Measurements from ENCODE around the gene ZBTB7C. TPM values are rescaled to one million over a fixed set of nuclear protein-coding genes. Genes with fewer than 3 reads are reported as not detected.

The ZBTB7C gene
- total and polyA plus RNA-seq, 2 donors: 4.6 to 8.6 TPM

DNA sequence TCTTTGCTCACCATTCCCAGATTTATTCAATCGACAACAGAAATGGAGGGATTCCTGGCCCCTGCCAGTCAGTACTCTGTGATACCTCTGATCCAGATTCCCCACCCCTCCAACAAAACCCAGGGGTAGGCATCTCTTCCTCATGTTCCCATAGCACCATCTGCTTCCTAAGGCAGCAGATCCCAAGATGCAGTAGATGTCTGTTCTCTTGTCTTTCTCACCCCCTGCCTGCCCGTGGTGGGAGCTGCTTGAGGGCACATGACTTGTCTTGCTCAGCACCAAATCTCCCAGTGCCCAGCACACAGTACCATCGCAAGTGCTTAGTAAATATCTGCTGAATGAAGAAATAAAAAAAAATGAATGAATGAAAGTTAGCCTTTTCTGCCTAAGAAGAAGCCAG is 98.2 kb downstream of the ZBTB7C start:
- H3K4me1 ChIP-seq (ENCODE audit: insufficient read depth): no peaks in the 10 kb centered on the region
- 79% methylated on average over 3 of the region's 3 CpGs for WGBS
- no peak overlapping the region for H3K27ac ChIP-seq (ENCODE audit: low read depth)
- no peaks in the 10 kb centered on the region for H3K36me3 ChIP-seq (ENCODE audit: insufficient read depth)
- no peak for DNase-seq (ENCODE audit: extremely low spot score)
- no peak overlapping the region for H3K4me3 ChIP-seq (ENCODE audit: low read depth, low read length)

DNA sequence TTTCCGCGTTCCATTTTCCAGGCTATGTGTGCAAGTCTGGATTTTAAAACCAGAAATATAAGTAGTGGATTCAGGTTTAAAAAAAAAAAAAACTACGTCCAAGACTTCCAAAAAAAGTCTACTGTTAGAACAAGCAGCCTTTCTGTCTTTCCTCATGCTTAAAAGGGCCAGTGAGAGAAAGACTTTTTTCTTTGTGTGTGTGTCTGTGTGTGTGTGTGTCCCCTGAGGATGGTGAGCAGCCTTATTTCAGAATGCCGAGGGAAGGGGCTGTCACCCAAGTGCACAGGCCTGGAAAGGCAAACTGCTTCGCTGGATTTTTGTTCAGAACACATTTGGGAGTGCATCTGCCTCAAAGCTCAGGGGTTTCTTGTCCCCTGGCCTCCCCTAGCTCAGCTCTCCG is 98.8 kb downstream of the ZBTB7C start:
- Histone ChIP-seq H3K36me3 (ENCODE audit: insufficient read depth) (no peaks in the 10 kb centered on the region), H3K27ac (ENCODE audit: low read depth) (no peak overlapping the region), H3K4me3 (ENCODE audit: low read depth, low read length) (no peak overlapping the region), H3K4me1 (ENCODE audit: insufficient read depth) (no peaks in the 10 kb centered on the region)
- WGBS: 79% methylated on average over 6 of the region's 6 CpGs
- DNase-seq (ENCODE audit: extremely low spot score): no peak

DNA sequence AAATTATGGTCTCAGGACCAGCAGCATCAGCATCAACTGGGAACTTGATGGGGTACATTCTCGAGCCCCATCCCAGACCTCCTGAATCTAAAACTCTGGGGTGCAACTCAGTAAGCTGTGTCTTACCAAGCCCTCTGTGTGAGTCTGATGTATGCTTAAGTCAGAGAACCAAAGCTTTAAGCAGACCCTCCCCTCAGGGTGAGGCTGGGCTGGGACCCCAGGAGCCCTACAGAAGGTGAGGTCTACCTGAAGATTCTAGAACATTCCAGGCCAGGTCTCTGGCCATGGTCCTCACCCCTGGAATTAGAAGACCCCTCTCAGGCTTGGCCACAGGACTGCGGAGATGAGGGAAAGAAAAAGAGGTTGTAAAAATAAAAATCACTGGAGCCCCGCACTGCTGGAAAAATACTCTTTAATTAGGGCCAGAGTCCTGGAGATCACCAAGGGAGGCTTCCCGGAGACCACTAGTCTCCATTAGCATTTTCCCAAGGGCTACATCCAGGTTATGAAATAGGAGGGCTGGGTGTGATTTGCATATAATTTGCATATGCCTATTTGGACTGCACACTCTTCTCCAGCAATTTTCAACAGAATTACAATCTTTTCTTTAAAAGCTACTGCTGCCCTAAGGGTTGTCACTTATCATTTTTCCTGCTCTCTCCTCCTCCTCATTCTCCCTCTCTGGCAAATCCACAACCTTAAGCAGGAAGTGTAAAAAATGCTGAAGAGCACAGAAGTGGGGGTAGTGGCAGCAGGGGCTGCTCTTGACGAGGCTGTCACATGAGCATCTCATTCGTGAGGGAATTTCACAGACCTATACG is 100.2 kb downstream of the ZBTB7C start:
- no peak overlapping the region for H3K4me3 ChIP-seq (ENCODE audit: low read depth, low read length)
- WGBS: 78% methylated on average over 7 of the region's 7 CpGs
- H3K4me1 ChIP-seq (ENCODE audit: insufficient read depth): no peaks in the 10 kb centered on the region
- no peak for DNase-seq (ENCODE audit: extremely low spot score)
- no peak overlapping the region for H3K27ac ChIP-seq (ENCODE audit: low read depth)
- no peaks in the 10 kb centered on the region for H3K36me3 ChIP-seq (ENCODE audit: insufficient read depth)

DNA sequence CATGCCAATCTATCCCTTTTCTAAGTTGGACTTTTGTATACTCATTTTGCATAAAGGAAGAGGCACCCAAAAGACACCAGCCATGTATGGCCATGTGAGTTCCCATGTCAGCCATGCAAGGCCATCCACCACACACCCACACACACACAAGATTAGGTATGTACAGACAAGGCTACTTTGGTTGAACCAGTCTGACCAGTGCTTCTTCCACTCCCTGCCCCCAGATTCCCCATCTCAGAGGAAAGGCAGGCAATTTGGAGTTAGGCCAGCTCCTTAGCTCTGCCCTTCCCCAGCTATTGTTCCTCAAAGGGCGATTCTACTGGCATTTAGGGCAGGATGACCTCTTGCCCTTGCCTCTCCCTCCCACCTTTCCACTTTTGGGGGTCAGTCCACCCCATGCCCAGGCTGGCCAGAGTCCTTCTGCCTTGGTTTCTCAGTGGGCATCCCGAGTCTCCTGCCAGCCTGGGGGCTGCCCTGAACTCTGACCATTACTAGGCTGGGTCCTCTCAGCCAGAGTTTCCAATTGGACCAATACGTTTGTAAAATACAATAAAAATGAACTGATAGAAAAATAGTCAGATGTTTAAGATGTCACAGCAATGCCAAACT is 101.1 kb downstream of the ZBTB7C start:
- no peak overlapping the region for H3K27ac ChIP-seq (ENCODE audit: low read depth)
- peak; percentile 40 for DNase-seq (ENCODE audit: extremely low spot score)
- 74% methylated on average over 3 of the region's 3 CpGs for WGBS

DNA sequence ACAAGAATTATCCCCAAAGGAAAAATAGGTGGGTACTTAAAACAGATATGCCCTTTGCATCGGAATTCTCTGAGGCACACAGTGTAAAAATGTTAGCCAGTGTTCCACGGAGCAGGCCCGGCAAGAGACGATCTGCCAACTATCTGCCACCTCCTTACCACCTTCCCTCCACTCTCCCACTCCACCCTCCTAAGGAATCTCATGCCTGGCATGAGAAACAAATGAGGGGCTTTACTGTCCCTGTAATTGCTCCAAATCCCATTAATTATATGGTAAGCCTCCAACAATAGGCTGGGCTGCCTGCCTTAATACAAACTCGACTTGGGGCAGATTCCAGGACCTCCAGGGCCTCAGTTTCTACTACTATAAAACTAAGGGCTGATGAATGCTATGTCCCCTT is 102.3 kb downstream of the ZBTB7C start:
- H3K36me3 ChIP-seq (ENCODE audit: insufficient read depth): no peaks in the 10 kb centered on the region
- DNase-seq (ENCODE audit: extremely low spot score): no peak
- 53% methylated on average over 5 of the region's 5 CpGs for WGBS
- H3K4me3 ChIP-seq (ENCODE audit: low read depth, low read length): no peak overlapping the region
- H3K27ac ChIP-seq (ENCODE audit: low read depth): no peak overlapping the region
- no peaks in the 10 kb centered on the region for H3K4me1 ChIP-seq (ENCODE audit: insufficient read depth)

More for the DNA sequence above, 101.1 kb downstream of the ZBTB7C start:
- Histone ChIP-seq H3K4me1 (ENCODE audit: insufficient read depth) (no peaks in the 10 kb centered on the region), H3K4me3 (ENCODE audit: low read depth, low read length) (no peak overlapping the region), H3K36me3 (ENCODE audit: insufficient read depth) (no peaks in the 10 kb centered on the region)

DNA sequence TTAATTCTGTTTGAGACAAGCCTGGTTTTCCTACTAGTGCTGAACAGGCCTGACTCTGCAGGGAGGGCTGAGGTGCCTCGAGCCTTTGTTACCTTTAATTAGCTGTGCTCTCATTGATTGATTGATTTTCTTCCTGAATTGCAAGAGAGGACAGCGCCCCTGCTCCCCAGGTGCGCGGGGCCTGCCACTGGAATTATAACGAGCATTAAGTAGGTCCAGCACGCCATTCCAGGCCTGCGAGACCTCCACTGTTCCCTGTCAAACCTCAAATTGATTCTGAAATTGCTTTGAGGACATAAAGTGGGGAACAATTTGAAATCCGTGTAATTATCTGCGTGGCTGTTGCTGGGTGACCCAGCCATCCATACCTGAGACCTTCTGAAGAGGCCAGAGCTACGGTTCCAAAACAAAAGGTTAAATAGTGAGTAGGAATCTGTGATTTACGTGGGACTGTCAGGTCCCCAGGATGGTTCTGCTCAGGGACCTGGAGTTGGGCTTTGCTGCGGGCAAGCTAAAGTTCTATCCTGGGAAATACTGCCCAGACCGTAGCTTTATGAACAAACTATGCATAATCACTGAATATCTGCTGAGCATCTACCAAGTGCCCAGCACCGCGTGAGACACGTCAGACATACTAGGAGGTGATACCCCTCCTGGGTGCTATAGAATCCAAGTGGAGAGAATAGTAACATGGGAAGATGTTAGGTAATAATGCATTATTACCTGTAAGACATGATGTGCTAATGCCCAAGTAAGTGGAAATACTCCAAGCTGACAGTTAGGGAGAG is 104.1 kb downstream of the ZBTB7C start:
- Histone ChIP-seq H3K4me1 (ENCODE audit: insufficient read depth) (no peaks in the 10 kb centered on the region), H3K4me3 (ENCODE audit: low read depth, low read length) (no peak overlapping the region), H3K27ac (ENCODE audit: low read depth) (no peak overlapping the region), H3K36me3 (ENCODE audit: insufficient read depth) (no peaks in the 10 kb centered on the region)
- 88% methylated on average over 16 of the region's 16 CpGs for WGBS
- DNase-seq (ENCODE audit: extremely low spot score): no peak

DNA sequence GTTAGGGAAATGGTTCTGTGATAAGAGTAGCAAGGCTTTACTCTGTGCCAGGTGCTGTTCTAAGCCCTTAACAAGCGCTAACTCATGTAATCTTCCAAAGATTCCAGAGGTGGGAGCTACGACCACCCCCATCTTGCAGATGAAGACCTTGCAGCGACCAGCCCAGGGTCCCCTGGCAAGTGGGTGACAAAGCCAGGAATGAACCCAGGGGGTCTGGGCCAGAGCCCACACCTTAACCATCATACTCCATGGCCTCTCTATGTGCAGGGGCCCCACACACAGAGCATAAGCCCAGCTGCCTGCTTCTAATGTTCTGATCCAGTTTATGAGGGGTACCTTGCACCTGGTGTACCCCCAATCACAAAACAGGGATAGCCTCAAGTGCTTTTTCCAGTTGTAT is 105.3 kb downstream of the ZBTB7C start:
- no peak for DNase-seq (ENCODE audit: extremely low spot score)
- Histone ChIP-seq H3K27ac (ENCODE audit: low read depth) (no peak overlapping the region), H3K4me1 (ENCODE audit: insufficient read depth) (no peaks in the 10 kb centered on the region), H3K4me3 (ENCODE audit: low read depth, low read length) (no peak overlapping the region), H3K36me3 (ENCODE audit: insufficient read depth) (no peaks in the 10 kb centered on the region)
- WGBS: 92% methylated on average over 3 of the region's 3 CpGs

DNA sequence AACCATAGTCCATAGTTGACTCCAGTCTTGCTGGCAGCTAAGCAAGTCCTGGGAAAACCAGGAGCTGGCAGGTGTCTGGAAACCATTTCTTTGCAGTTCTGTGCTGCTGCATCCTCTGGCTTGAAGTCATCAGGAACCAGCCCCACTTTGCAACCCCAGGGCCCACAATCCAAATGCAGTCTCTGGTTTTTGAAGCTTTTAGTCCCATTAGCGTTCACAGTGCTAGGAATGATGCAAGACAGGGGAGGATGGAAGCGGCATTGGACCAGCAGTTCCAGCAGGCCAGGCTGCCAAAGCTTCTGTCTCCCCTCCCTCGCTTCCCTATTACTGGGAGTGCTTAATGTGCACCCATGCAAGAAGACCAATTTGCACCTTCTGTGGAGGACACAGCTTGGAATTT is 106.4 kb downstream of the ZBTB7C start:
- DNase-seq (ENCODE audit: extremely low spot score): no peak
- 96% methylated on average over 3 of the region's 3 CpGs for WGBS

DNA sequence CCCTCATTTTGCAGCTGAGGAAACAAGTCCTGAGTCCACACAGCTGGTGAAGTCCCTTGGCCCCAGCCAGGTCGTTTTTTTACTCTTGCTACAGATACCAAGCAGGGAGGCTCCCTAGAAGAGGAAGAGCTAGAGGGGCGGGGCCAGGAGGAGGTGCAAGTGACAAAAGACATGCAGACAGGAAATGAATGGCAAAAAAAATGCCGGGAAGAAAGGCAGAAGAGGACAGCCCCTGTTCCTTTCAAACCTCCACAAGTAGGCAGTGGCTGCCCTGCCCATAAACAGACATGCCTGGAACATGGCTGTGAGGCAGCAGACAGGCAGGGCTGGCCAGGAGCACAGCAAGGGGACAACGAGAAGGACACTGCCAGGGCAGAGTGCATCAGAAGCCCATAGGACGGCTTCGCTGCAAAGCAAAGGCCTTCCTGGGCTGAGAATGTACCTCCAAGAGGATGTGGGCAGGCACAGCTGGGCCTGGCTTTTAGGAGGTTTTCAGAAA is 108.7 kb downstream of the ZBTB7C start:
- DNase-seq (ENCODE audit: extremely low spot score): no peak
- 42% methylated on average over 6 of the region's 6 CpGs for WGBS
- Histone ChIP-seq H3K4me3 (ENCODE audit: low read depth, low read length) (no peak overlapping the region), H3K27ac (ENCODE audit: low read depth) (no peak overlapping the region), H3K36me3 (ENCODE audit: insufficient read depth) (no peaks in the 10 kb centered on the region), H3K4me1 (ENCODE audit: insufficient read depth) (peaks cover 2% of the 10 kb centered on the region)

More for the DNA sequence above, 106.4 kb downstream of the ZBTB7C start:
- H3K4me3 ChIP-seq (ENCODE audit: low read depth, low read length): no peak overlapping the region
- no peaks in the 10 kb centered on the region for H3K4me1 ChIP-seq (ENCODE audit: insufficient read depth)
- no peaks in the 10 kb centered on the region for H3K36me3 ChIP-seq (ENCODE audit: insufficient read depth)
- no peak overlapping the region for H3K27ac ChIP-seq (ENCODE audit: low read depth)

DNA sequence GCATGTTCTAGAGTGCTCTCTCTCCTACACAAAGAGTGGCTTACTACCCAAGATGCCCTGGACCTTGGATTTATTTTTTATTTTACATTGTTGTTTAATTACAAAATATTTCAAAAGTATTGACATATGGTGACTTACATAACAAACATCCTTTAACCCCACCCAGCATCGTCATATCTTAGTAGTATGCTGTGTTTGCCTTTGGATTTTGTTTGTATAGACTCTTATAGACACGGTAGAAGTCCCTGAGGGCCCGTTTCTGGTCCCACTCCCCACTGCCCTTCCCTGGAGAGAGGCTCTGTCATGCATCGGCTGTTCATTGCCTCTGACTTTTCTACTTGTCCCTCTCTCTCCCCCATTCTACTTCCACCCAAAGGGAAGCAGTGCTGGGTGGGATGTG is 112.0 kb downstream of the ZBTB7C start:
- H3K36me3 ChIP-seq (ENCODE audit: insufficient read depth): no peaks in the 10 kb centered on the region
- no peak overlapping the region for H3K27ac ChIP-seq (ENCODE audit: low read depth)
- 81% methylated on average over 4 of the region's 4 CpGs for WGBS
- peaks cover 2% of the 10 kb centered on the region for H3K4me1 ChIP-seq (ENCODE audit: insufficient read depth)
- no peak overlapping the region for H3K4me3 ChIP-seq (ENCODE audit: low read depth, low read length)
- DNase-seq (ENCODE audit: extremely low spot score): no peak

DNA sequence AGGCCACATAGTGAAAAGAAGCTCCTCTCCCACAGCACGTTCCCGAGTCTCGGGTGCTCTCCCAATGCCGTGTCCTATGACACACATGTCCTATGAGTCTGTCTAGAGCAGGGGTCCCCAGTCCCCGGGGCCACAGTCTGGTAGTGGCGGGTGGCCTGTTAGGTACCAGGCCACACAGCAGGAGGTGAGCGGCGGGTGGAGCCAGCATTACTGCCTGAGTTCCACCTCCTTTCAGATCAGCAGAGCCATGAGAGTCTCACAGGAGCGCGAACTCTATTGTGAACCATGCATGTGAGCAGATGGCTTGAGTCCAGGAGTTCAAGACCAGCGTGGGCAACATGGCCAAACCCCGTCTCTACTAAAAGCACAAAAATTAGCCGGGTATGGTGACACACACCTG is 112.6 kb downstream of the ZBTB7C start:
- H3K4me1 ChIP-seq (ENCODE audit: insufficient read depth): peaks cover 2% of the 10 kb centered on the region
- 95% methylated on average over 13 of the region's 13 CpGs for whole genome bisulfite sequencing
- H3K36me3 ChIP-seq (ENCODE audit: insufficient read depth): no peaks in the 10 kb centered on the region
- H3K27ac ChIP-seq (ENCODE audit: low read depth): no peak overlapping the region
- DNase-seq (ENCODE audit: extremely low spot score): no peak
- H3K4me3 ChIP-seq (ENCODE audit: low read depth, low read length): no peak overlapping the region

DNA sequence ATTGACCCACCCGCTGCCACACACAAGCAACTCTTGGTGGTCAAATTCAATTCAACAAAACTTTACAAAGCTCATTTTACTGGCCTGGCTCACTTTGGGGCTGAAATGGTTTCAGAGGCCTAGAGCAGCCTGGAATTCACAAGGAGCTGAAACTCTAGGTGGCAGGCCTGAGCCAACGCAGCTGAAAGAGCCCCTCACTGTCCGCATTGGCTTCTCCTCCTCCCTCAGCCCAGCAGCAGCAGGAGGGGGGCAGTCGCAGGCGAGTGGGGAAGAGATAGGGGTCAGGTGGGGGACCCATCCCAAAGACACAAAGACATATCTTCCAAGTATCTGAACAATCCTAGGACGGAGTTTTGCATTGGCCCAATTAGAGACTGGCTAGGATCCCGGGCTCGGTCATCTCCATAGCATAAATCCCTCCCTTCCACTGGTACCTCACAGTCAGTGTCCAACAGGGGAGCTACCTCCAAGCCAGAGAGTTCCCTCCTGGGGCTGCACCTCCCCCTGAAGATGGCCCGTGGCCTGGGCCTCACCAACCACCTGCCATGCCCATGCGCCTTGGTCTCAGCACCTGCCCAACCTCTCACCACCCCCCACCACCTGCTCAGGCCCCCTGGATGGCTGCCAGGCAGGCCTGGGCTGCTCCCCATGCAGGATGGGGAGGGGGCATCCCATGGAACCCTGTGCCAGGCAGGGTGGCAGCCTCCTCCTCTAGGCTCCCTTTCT is 113.4 kb downstream of the ZBTB7C start:
- Histone ChIP-seq H3K4me3 (ENCODE audit: low read depth, low read length) (no peak overlapping the region), H3K27ac (ENCODE audit: low read depth) (peak overlapping the region; percentile 13), H3K4me1 (ENCODE audit: insufficient read depth) (peaks cover 2% of the 10 kb centered on the region), H3K36me3 (ENCODE audit: insufficient read depth) (no peaks in the 10 kb centered on the region)
- no peak for DNase-seq (ENCODE audit: extremely low spot score)
- 73% methylated on average over 10 of the region's 10 CpGs for WGBS

DNA sequence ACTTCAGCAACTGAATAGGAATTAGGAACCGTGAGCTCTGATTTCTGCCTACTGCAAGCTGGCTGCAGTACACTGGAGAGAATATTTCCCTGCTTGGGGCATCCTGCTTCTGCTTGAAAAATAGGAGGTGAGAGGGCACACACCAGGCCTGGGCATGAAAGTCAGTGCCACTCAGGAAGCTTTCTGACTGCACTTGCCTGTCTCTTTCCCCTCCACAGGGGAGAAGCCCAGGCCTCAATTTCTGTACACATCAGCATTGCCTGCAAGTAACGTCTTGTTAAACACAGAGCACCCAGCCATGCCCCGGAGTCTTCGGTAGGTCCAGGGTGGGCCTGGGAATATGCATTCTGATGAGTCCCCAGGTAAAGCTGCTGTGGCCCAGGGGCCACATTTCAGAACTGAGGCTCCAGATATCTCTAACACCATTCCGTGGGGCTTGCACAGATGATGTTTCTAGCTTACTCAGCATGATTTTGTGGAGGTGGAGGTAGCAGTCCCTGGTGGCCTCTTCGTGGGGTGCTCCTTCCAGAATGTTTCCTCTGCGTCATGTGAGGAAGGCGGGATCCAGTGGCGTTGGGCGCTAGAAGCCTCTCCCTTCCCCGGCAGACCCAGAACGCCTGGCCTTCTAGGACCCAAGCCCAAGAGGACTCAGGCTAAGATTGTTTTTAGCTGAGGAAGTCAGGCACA is 114.1 kb downstream of the ZBTB7C start:
- peak overlapping the region; percentile 13 for H3K27ac ChIP-seq (ENCODE audit: low read depth)
- no peak overlapping the region for H3K4me3 ChIP-seq (ENCODE audit: low read depth, low read length)
- H3K36me3 ChIP-seq (ENCODE audit: insufficient read depth): no peaks in the 10 kb centered on the region
- DNase-seq (ENCODE audit: extremely low spot score): no peak
- peaks cover 2% of the 10 kb centered on the region for H3K4me1 ChIP-seq (ENCODE audit: insufficient read depth)
- WGBS: 85% methylated on average over 12 of the region's 12 CpGs

All from urinary bladder (tissue), 4 donors.